HepG2 (cell line): ENCODE measurements around the gene SMIM45.

ENCODE experiments used
- ARHGAP35 ChIP-seq: sonication (generic); formaldehyde crosslinking; IDR thresholded peaks from 2 replicates; pipeline ENCODE4 v1.9.0; 2022; ENCODE audit warnings: mild to moderate bottlenecking, inconsistent platforms, moderate library complexity, missing genetic modification reagents, borderline replicate concordance
- CBFB ChIP-seq: sonication (generic); formaldehyde crosslinking; IDR thresholded peaks from 2 replicates; pipeline ENCODE4 v1.4.0; 2020; ENCODE audit warnings: missing genetic modification reagents
- ELF3 ChIP-seq: IDR thresholded peaks from 2 replicates; pipeline ENCODE4 v1.6.1; 2016; ENCODE audit warnings: missing genetic modification reagents, missing compliant biosample characterization
- ETV5 ChIP-seq: IDR thresholded peaks from 2 replicates; pipeline ENCODE4 v1.6.1; 2018; ENCODE audit warnings: missing biosample characterization, missing genetic modification reagents, inconsistent platforms, borderline replicate concordance
- GZF1 ChIP-seq: sonication (generic); formaldehyde crosslinking; IDR thresholded peaks from 2 replicates; pipeline ENCODE4 v1.5.1; 2020; ENCODE audit warnings: mild to moderate bottlenecking, missing genetic modification reagents
- JARID2 ChIP-seq: sonication (generic); formaldehyde crosslinking; IDR thresholded peaks from 2 replicates; pipeline ENCODE4 v1.8.1; 2023; ENCODE audit warnings: missing genetic modification reagents, inconsistent platforms; ENCODE audit not compliant: insufficient replicate concordance
- NRL ChIP-seq: sonication (generic); formaldehyde crosslinking; IDR thresholded peaks from 2 replicates; pipeline ENCODE4 v1.5.0; 2020; ENCODE audit warnings: missing genetic modification reagents, mild to moderate bottlenecking, moderate library complexity, borderline replicate concordance
- RXRA ChIP-seq: sonication (generic); formaldehyde crosslinking; IDR thresholded peaks from 2 replicates; pipeline ENCODE4 v1.5.1; 2020; ENCODE audit warnings: missing genetic modification reagents
- SAP130 ChIP-seq: IDR thresholded peaks from 2 replicates; pipeline ENCODE4 v1.6.1; 2016; ENCODE audit warnings: low read depth
- TAF15 ChIP-seq: fragments of 200-400 bp; formaldehyde crosslinking; IDR thresholded peaks from one replicate; pipeline ENCODE4 v1.6.1; 2018; ENCODE audit warnings: mild to moderate bottlenecking, low read depth, low read length; ENCODE audit not compliant: poor library complexity, severe bottlenecking
- ZNF260 ChIP-seq: sonication (generic); formaldehyde crosslinking; IDR thresholded peaks from 2 replicates; pipeline ENCODE4 v1.4.0; 2020; ENCODE audit warnings: missing genetic modification reagents, low read depth, mild to moderate bottlenecking, borderline replicate concordance
- ZNF430 ChIP-seq: sonication (generic); formaldehyde crosslinking; IDR thresholded peaks from 2 replicates; pipeline ENCODE4 v1.9.0; 2021; ENCODE audit warnings: mild to moderate bottlenecking, missing genetic modification reagents
- ZNF530 ChIP-seq: sonication (generic); formaldehyde crosslinking; IDR thresholded peaks from 2 replicates; pipeline ENCODE4 v1.5.0; 2020; ENCODE audit warnings: low read depth, mild to moderate bottlenecking, missing genetic modification reagents
- ZNF75D ChIP-seq: sonication (generic); formaldehyde crosslinking; IDR thresholded peaks from 2 replicates; pipeline ENCODE4 v1.8.1; 2023; ENCODE audit warnings: missing genetic modification reagents, mild to moderate bottlenecking, borderline replicate concordance
- ZNF816 ChIP-seq: sonication (generic); formaldehyde crosslinking; IDR thresholded peaks from 2 replicates; pipeline ENCODE4 v1.8.0; 2022; ENCODE audit warnings: missing genetic modification reagents, mild to moderate bottlenecking, borderline replicate concordance
- ZSCAN12 ChIP-seq: sonication (generic); formaldehyde crosslinking; IDR thresholded peaks from 2 replicates; pipeline ENCODE4 v1.9.0; 2021; ENCODE audit warnings: mild to moderate bottlenecking, missing genetic modification reagents
- TF ChIP-seq, protein P1 (sequence below): sonication (generic); formaldehyde crosslinking; IDR thresholded peaks from 2 replicates; pipeline ENCODE4 v1.5.0; 2020; ENCODE audit warnings: mild to moderate bottlenecking, missing genetic modification reagents, moderate library complexity
- TF ChIP-seq, protein P2 (sequence below): sonication (generic); formaldehyde crosslinking; IDR thresholded peaks from 2 replicates; pipeline ENCODE4 v1.4.0; 2020; ENCODE audit warnings: missing genetic modification reagents
- TF ChIP-seq, protein P3 (sequence below), 2 experiments: sonication (generic) in 1 of 2; formaldehyde crosslinking in 1 of 2; IDR thresholded peaks; 2 replicates each; pipeline versions ENCODE4 v1.4.0 to v1.6.1; 2016 to 2020; ENCODE audit warnings: borderline replicate concordance in 1 of 2, low read depth in 1 of 2, mild to moderate bottlenecking in 1 of 2, missing genetic modification reagents in 1 of 2

Gene SMIM45

DNA sequence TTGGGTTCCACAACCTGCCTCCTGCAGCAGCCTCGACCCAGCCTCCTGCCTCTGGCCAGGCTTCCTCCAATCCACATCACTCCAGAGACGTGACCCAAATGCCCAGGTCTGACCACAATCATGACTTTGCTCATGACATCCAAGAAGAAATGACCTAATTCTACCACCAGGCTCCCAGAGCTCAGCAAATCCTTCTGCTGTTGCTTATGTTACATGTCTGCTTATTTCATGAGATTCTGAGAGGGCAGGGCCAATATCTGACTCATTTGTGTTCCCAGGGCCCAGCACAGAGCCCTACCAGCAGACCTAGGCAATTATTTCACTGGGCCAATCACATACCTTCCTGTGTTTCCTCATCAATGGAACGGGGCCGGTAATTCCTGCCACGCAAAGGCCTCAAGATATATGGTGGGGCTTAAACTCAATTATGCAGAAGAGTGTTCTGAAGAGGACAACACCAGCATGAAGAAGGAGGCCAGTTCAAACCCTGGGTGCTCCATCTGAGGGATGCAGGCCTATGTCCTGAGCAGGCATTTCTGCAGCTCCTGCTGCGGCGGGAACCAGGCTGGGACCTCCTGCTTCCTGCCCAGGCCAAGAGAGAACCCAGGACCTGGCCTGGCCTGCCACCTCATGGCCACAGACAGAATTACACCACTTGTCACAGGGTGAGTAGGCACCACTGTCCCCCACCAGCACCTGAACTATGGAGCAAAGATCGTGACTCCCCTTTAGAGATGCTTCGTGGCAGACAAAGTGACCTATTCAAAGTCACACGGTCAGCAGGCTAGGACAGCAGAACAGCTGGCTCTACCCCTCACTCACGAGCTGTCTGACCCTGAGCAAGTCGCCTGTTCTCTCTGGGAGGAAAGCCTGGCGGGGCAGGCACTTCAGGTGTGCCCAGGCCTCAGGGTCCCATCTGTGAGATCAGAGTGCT is 10.9 kb upstream of the SMIM45 start (continued):
- TF ChIP-seq SAP130 (CRISPR knock-in tag), result peak; percentile 28; the same call in 1 of the 2 replicates
- no peak for TF ChIP-seq ZSCAN12 (CRISPR knock-in tag)
- no peak for TF ChIP-seq NRL (CRISPR knock-in tag)
- TF ChIP-seq, protein P1, sequence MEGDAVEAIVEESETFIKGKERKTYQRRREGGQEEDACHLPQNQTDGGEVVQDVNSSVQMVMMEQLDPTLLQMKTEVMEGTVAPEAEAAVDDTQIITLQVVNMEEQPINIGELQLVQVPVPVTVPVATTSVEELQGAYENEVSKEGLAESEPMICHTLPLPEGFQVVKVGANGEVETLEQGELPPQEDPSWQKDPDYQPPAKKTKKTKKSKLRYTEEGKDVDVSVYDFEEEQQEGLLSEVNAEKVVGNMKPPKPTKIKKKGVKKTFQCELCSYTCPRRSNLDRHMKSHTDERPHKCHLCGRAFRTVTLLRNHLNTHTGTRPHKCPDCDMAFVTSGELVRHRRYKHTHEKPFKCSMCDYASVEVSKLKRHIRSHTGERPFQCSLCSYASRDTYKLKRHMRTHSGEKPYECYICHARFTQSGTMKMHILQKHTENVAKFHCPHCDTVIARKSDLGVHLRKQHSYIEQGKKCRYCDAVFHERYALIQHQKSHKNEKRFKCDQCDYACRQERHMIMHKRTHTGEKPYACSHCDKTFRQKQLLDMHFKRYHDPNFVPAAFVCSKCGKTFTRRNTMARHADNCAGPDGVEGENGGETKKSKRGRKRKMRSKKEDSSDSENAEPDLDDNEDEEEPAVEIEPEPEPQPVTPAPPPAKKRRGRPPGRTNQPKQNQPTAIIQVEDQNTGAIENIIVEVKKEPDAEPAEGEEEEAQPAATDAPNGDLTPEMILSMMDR (CRISPR knock-in tag), result peak; percentile 98
- no peak for TF ChIP-seq ZNF530 (CRISPR knock-in tag)
- TF ChIP-seq ZNF430 (CRISPR knock-in tag), result no peak
- peak; percentile 28; the same call in 1 of the 2 replicates for TF ChIP-seq ETV5 (CRISPR knock-in tag)
- no peak for TF ChIP-seq TAF15
- TF ChIP-seq ARHGAP35 (CRISPR knock-in tag), result no peak
- TF ChIP-seq, protein P2, sequence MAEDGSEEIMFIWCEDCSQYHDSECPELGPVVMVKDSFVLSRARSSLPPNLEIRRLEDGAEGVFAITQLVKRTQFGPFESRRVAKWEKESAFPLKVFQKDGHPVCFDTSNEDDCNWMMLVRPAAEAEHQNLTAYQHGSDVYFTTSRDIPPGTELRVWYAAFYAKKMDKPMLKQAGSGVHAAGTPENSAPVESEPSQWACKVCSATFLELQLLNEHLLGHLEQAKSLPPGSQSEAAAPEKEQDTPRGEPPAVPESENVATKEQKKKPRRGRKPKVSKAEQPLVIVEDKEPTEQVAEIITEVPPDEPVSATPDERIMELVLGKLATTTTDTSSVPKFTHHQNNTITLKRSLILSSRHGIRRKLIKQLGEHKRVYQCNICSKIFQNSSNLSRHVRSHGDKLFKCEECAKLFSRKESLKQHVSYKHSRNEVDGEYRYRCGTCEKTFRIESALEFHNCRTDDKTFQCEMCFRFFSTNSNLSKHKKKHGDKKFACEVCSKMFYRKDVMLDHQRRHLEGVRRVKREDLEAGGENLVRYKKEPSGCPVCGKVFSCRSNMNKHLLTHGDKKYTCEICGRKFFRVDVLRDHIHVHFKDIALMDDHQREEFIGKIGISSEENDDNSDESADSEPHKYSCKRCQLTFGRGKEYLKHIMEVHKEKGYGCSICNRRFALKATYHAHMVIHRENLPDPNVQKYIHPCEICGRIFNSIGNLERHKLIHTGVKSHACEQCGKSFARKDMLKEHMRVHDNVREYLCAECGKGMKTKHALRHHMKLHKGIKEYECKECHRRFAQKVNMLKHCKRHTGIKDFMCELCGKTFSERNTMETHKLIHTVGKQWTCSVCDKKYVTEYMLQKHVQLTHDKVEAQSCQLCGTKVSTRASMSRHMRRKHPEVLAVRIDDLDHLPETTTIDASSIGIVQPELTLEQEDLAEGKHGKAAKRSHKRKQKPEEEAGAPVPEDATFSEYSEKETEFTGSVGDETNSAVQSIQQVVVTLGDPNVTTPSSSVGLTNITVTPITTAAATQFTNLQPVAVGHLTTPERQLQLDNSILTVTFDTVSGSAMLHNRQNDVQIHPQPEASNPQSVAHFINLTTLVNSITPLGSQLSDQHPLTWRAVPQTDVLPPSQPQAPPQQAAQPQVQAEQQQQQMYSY (CRISPR knock-in tag), result no peak
- TF ChIP-seq JARID2 (CRISPR knock-in tag), result no peak
- no peak for TF ChIP-seq ZNF816 (CRISPR knock-in tag)
- TF ChIP-seq ZNF75D (CRISPR knock-in tag), result no peak
- TF ChIP-seq, protein P3, sequence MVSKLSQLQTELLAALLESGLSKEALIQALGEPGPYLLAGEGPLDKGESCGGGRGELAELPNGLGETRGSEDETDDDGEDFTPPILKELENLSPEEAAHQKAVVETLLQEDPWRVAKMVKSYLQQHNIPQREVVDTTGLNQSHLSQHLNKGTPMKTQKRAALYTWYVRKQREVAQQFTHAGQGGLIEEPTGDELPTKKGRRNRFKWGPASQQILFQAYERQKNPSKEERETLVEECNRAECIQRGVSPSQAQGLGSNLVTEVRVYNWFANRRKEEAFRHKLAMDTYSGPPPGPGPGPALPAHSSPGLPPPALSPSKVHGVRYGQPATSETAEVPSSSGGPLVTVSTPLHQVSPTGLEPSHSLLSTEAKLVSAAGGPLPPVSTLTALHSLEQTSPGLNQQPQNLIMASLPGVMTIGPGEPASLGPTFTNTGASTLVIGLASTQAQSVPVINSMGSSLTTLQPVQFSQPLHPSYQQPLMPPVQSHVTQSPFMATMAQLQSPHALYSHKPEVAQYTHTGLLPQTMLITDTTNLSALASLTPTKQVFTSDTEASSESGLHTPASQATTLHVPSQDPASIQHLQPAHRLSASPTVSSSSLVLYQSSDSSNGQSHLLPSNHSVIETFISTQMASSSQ (IDR thresholded peaks at IDR 0.05; ENCODE audit: low read depth), result no peak
- TF ChIP-seq, protein P3 (CRISPR knock-in tag; IDR thresholded peaks at IDR 0.05; ENCODE audit: borderline replicate concordance), result no peak
- no peak for TF ChIP-seq ZNF260
- no peak for TF ChIP-seq CBFB (CRISPR knock-in tag)
- TF ChIP-seq ELF3, result peak; percentile 50; the same call in 1 of the 2 replicates
- TF ChIP-seq GZF1 (CRISPR knock-in tag), result no peak
- 0 out of 2 replicates have a peak, but pooled peaks have one; percentile 17 for TF ChIP-seq RXRA
